ENCODE results near the gene PGA3. TPM values are rescaled to one million over a fixed set of nuclear protein-coding genes. Genes with fewer than 3 reads are reported as not detected.
"Not testable (repeated sequence)": the region's sequence is repeated elsewhere in the genome, so short reads cannot be mapped to it uniquely, and the experiment has no call there.

Gene PGA3
- polyA plus RNA-seq, 3 donors: 1.4 to 4.1 (median 1.9) TPM

GRCh38 chr11:61166331-61166730 is 37.0 kb upstream of the PGA3 start:
- H3K4me3 ChIP-seq (replicated peaks in 1 of 3; ENCODE audit: low read depth in 2 of 3, low read length in 3 of 3): peak overlapping the region in 2 of 3 experiments; percentile 10 to 28

GRCh38 chr11:61168042-61168688 is 35.1 kb upstream of the PGA3 start:
- H3K9me3 ChIP-seq (replicated peaks in 1 of 2; ENCODE audit: control insufficient read depth in 1 of 2, insufficient read depth in 1 of 2, low read length in 2 of 2): peaks cover 0 to 16% of the 10 kb centered on the region in 2 donors
- Mint-ChIP-seq H3K27me3 (ENCODE audit: low read depth in 3 of 3) (peaks cover 0 to 6% (median 3%) of the 10 kb centered on the region in 3 donors), H3K4me1 (peaks cover 72% of the 10 kb centered on the region), H3K36me3 (peaks cover 6 to 8% of the 10 kb centered on the region in 2 donors), H3K27ac (peak overlapping the region; percentile 93 to 99 (median 96)), H3K4me3 (peak overlapping the region in 1 of 2 donors; percentile 12), H3K9me3 (peaks cover 5 to 23% (median 19%) of the 10 kb centered on the region in 7 donors)
- peak in 2 of 3 donors; percentile 37 to 45 for DNase-seq
- H3K4me3 ChIP-seq (replicated peaks in 1 of 3; ENCODE audit: low read depth in 2 of 3, low read length in 3 of 3): no peak overlapping the region
- intact Hi-C loops (cut with micrococcal nuclease): loop anchor here (10.0 kb wide), 2 partner anchors 103 to 257 kb away; partner anchors contain the start of gene CPSF7 (in 1 of the 2)
- peak overlapping the region; percentile 21 for H3K4me2 ChIP-seq (replicated peaks; ENCODE audit: extremely low read depth, low read length, poor library complexity, severe bottlenecking)
- H3K27ac ChIP-seq (ENCODE audit: low read depth in 1 of 2, low read length in 2 of 2): peak overlapping the region; percentile 86 to 91
- 100% methylated on average over 1 of the region's 9 CpGs for WGBS (ENCODE audit: insufficient coverage)
- H3K4me1 ChIP-seq (ENCODE audit: control insufficient read depth in 1 of 2, insufficient read depth in 2 of 2, low read length in 2 of 2): peaks cover 73 to 76% of the 10 kb centered on the region in 2 donors
- no peaks in the 10 kb centered on the region for H4K20me1 ChIP-seq (ENCODE audit: insufficient read depth, low read length)
- no peaks in the 10 kb centered on the region for H3K27me3 ChIP-seq (ENCODE audit: control insufficient read depth in 2 of 2, insufficient read depth in 2 of 2, low read length in 2 of 2)
- no peak overlapping the region for H2AFZ ChIP-seq (ENCODE audit: insufficient read depth, low read depth, low read length, poor library complexity, severe bottlenecking)
- H3K79me2 ChIP-seq (ENCODE audit: insufficient read depth, low read length): no peaks in the 10 kb centered on the region
- H3K36me3 ChIP-seq (replicated peaks in 1 of 2; ENCODE audit: control insufficient read depth in 1 of 2, insufficient read depth in 2 of 2, low read length in 2 of 2): no peaks in the 10 kb centered on the region
- TF ChIP-seq CTCF (IDR thresholded peaks at IDR 0.05): no peak
- peak overlapping the region; percentile 56 for H3K9ac ChIP-seq (ENCODE audit: insufficient read depth, low read length, poor library complexity, severe bottlenecking)

More at GRCh38 chr11:61166331-61166730, 37.0 kb upstream of the PGA3 start:
- peak overlapping the region in 1 of 2 donors; percentile 50 for H3K27ac ChIP-seq (ENCODE audit: low read depth in 1 of 2, low read length in 2 of 2)
- not testable (repeated sequence) for H3K4me2 ChIP-seq (replicated peaks; ENCODE audit: extremely low read depth, low read length, poor library complexity, severe bottlenecking); H3K36me3 ChIP-seq (replicated peaks in 1 of 2; ENCODE audit: control insufficient read depth in 1 of 2, insufficient read depth in 2 of 2, low read length in 2 of 2); H3K9me3 ChIP-seq (replicated peaks in 1 of 2; ENCODE audit: control insufficient read depth in 1 of 2, insufficient read depth in 1 of 2, low read length in 2 of 2); H3K79me2 ChIP-seq (ENCODE audit: insufficient read depth, low read length); H3K27me3 ChIP-seq (ENCODE audit: control insufficient read depth in 2 of 2, insufficient read depth in 2 of 2, low read length in 2 of 2); H2AFZ ChIP-seq (ENCODE audit: insufficient read depth, low read depth, low read length, poor library complexity, severe bottlenecking); H3K27me3 Mint-ChIP-seq (ENCODE audit: low read depth in 3 of 3); H3K36me3 Mint-ChIP-seq; H4K20me1 ChIP-seq (ENCODE audit: insufficient read depth, low read length); DNase-seq
- Mint-ChIP-seq H3K27ac (peak overlapping the region; percentile 75 to 99 (median 94)), H3K4me3 (peak overlapping the region; percentile 63 to 67), H3K4me1 (peaks cover 68% of the 10 kb centered on the region), H3K9me3 (peaks cover 3 to 16% (median 13%) of the 10 kb centered on the region in 7 donors)
- intact Hi-C loops (cut with micrococcal nuclease): loop anchor here (10.0 kb wide), 2 partner anchors 102 to 258 kb away; partner anchors contain the start of gene CPSF7 (in 1 of the 2)
- peak overlapping the region; percentile 30 for H3K9ac ChIP-seq (ENCODE audit: insufficient read depth, low read length, poor library complexity, severe bottlenecking)
- H3K4me1 ChIP-seq (ENCODE audit: control insufficient read depth in 1 of 2, insufficient read depth in 2 of 2, low read length in 2 of 2): peaks cover 70 to 74% of the 10 kb centered on the region in 2 donors
- 78% methylated on average over 15 of the region's 31 CpGs for WGBS (ENCODE audit: insufficient coverage)

Measured in CD14-positive monocyte (primary cell).